Measurements from ENCODE around the gene HCAR3.
"Not testable (repeated sequence)": the region's sequence is repeated elsewhere in the genome, so short reads cannot be mapped to it uniquely, and the experiment has no call there.

The HCAR3 gene

GRCh38 chr12:122721057-122721545, 4.5 kb upstream of the HCAR3 start:
- DNase-seq (ENCODE audit: low read depth): no peak

- DNase-seq (ENCODE audit: low read depth): not testable (repeated sequence)
These were observed 1.4 kb downstream of the HCAR3 start for GRCh38 chr12:122715211-122715610.

GRCh38 chr12:122713491-122714188, 3.0 kb downstream of the HCAR3 start:
- not testable (repeated sequence) for DNase-seq (ENCODE audit: low read depth)

GRCh38 chr12:122711266-122711665, 5.3 kb downstream of the HCAR3 start:
- DNase-seq (ENCODE audit: low read depth): not testable (repeated sequence)

GRCh38 chr12:122710341-122710740, 6.3 kb downstream of the HCAR3 start:
- not testable (repeated sequence) for DNase-seq (ENCODE audit: low read depth)

GRCh38 chr12:122709287-122709686, 7.3 kb downstream of the HCAR3 start:
- DNase-seq (ENCODE audit: low read depth): not testable (repeated sequence)

GRCh38 chr12:122703841-122704240, 12.8 kb downstream of the HCAR3 start:
- not testable (repeated sequence) for DNase-seq (ENCODE audit: low read depth)

- DNase-seq (ENCODE audit: low read depth): not testable (repeated sequence)
These were observed 13.6 kb downstream of the HCAR3 start, which contains the start of gene HCAR2 for GRCh38 chr12:122702890-122703611. TSS of gene HCAR2 (minus strand) at chr12:122703357. CDS start at chr12:122703283, 74 bp downstream.

- not testable (repeated sequence) for DNase-seq (ENCODE audit: low read depth)
These were observed 15.1 kb downstream of the HCAR3 start for GRCh38 chr12:122701481-122701880.

GRCh38 chr12:122700038-122700710, 16.4 kb downstream of the HCAR3 start:
- not testable (repeated sequence) for DNase-seq (ENCODE audit: low read depth)

- not testable (repeated sequence) for DNase-seq (ENCODE audit: low read depth)
These were observed 19.7 kb downstream of the HCAR3 start for GRCh38 chr12:122696922-122697321.

GRCh38 chr12:122691566-122691965, 25.0 kb downstream of the HCAR3 start:
- no peak for DNase-seq (ENCODE audit: low read depth)

- no peak for DNase-seq (ENCODE audit: low read depth)
These were observed 28.3 kb downstream of the HCAR3 start for GRCh38 chr12:122688291-122688690.

- no peak for DNase-seq (ENCODE audit: low read depth)
These were observed 29.5 kb downstream of the HCAR3 start for GRCh38 chr12:122687086-122687485.

- DNase-seq (ENCODE audit: low read depth): no peak
These were observed 30.1 kb downstream of the HCAR3 start for GRCh38 chr12:122686538-122686937.

GRCh38 chr12:122684297-122684813, 32.3 kb downstream of the HCAR3 start:
- DNase-seq (ENCODE audit: low read depth): no peak

GRCh38 chr12:122681814-122682213, 34.8 kb downstream of the HCAR3 start:
- no peak for DNase-seq (ENCODE audit: low read depth)

- DNase-seq (ENCODE audit: low read depth): not testable (repeated sequence)
These were observed 35.6 kb downstream of the HCAR3 start for GRCh38 chr12:122680989-122681388.

GRCh38 chr12:122676781-122677180, 39.8 kb downstream of the HCAR3 start:
- not testable (repeated sequence) for DNase-seq (ENCODE audit: low read depth)

GRCh38 chr12:122676015-122676414, 40.6 kb downstream of the HCAR3 start:
- not testable (repeated sequence) for DNase-seq (ENCODE audit: low read depth)

- DNase-seq (ENCODE audit: low read depth): no peak
These were observed 44.1 kb downstream of the HCAR3 start for GRCh38 chr12:122672515-122672914.

GRCh38 chr12:122669397-122670070, 47.1 kb downstream of the HCAR3 start:
- DNase-seq (ENCODE audit: low read depth): no peak

Data from HS-27A (cell line).